HG02588 (cell line): ENCODE data around the gene RNU2-63P.
A peak's percentile ranks its signal among the peaks of the same experiment; 100 is the strongest.
"Not testable (repeated sequence)": the region's sequence is repeated elsewhere in the genome, so short reads cannot be mapped to it uniquely, and the experiment has no call there.

Experiments used
- ATAC-seq: cut with Tn5 transposase; IDR thresholded peaks from one replicate; pipeline ENCODE4 v1.9.1; 2021; ENCODE audit warnings: mild to moderate bottlenecking, moderate library complexity; ENCODE audit not compliant: unreplicated experiment

The RNU2-63P gene

GRCh38 chr2:88016086-88016959 lies at the start of gene RNU2-63P:
Gene RNU2-63P (minus strand): TSS chr2:88016547.
- peak; percentile 74 for ATAC-seq

GRCh38 chr2:88061295-88061694 lies 44.9 kb upstream of the RNU2-63P start:
- no peak for ATAC-seq

- ATAC-seq, result no peak
Observed at GRCh38 chr2:88060907-88061275, 44.5 kb upstream of the RNU2-63P start.

GRCh38 chr2:88059979-88060906 lies 43.9 kb upstream of the RNU2-63P start:
- peak; percentile 31 for ATAC-seq

- no peak for ATAC-seq
Observed at GRCh38 chr2:88058191-88058590, 41.8 kb upstream of the RNU2-63P start.

- ATAC-seq, result no peak
Observed at GRCh38 chr2:88057437-88057844, 41.1 kb upstream of the RNU2-63P start.

GRCh38 chr2:88055371-88056128 lies 39.2 kb upstream of the RNU2-63P start, which contains the start of gene KRCC1:
Gene KRCC1 (minus strand): TSS chr2:88055783. CDS start chr2:88028563, 27,220 bp downstream.
- ATAC-seq, result peak; percentile 95

GRCh38 chr2:88054782-88055370 lies 38.5 kb upstream of the RNU2-63P start:
- ATAC-seq, result no peak

- ATAC-seq, result no peak
Observed at GRCh38 chr2:88053934-88054781, 37.8 kb upstream of the RNU2-63P start.

- no peak for ATAC-seq
Observed at GRCh38 chr2:88053296-88053695, 36.9 kb upstream of the RNU2-63P start.

GRCh38 chr2:88051792-88052191 lies 35.4 kb upstream of the RNU2-63P start:
- no peak for ATAC-seq

- ATAC-seq, result no peak
Observed at GRCh38 chr2:88049622-88050021, 33.3 kb upstream of the RNU2-63P start.

GRCh38 chr2:88048541-88048940 lies 32.2 kb upstream of the RNU2-63P start:
- no peak for ATAC-seq

- not testable (repeated sequence) for ATAC-seq
Observed at GRCh38 chr2:88045561-88045960, 29.2 kb upstream of the RNU2-63P start.

GRCh38 chr2:88042476-88042875 lies 26.1 kb upstream of the RNU2-63P start:
- no peak for ATAC-seq

- ATAC-seq, result no peak
Observed at GRCh38 chr2:88038263-88039105, 22.1 kb upstream of the RNU2-63P start.

GRCh38 chr2:88036606-88037005 lies 20.3 kb upstream of the RNU2-63P start:
- no peak for ATAC-seq

- no peak for ATAC-seq
Observed at GRCh38 chr2:88036182-88036581, 19.8 kb upstream of the RNU2-63P start.
